AG10803 (cell line): ENCODE results near the gene MAT2A.

Experiments
- DNase-seq: peaks from one replicate; pipeline ENCODE4 v3.0.0; 2010; ENCODE audit warnings: low read depth
- H3K4me3 ChIP-seq: 2 replicates; pipeline ENCODE4 v1.5.1; 2011; ENCODE audit warnings: mild to moderate bottlenecking, low read length, control low read depth
- TF ChIP-seq, protein P1 (sequence below): conservative IDR thresholded peaks from 2 replicates; pipeline ENCODE4 v1.5.1; 2011; ENCODE audit warnings: mild to moderate bottlenecking, low read length, control low read depth, inconsistent platforms

The MAT2A gene

DNA sequence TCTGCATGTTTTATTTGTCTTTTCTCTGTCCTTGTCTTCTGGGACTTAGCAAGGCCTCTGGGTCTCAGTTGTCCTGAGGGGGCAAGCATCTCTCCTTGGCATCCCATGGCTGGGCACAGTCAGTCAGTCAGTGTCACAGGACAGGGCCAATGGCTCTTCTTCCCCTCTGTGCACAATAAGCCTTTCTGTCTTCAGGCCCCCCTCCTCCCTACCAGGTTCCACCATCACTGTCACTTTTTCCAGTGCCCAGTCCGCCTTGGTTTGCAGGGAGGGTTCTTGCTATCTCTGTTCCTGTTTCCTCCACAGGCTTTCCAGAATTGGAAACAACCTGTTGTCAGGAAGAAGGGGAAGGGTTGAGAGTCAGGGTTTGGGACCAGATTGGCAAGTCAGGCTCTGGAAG, 43.5 kb downstream of the MAT2A start:
- TF ChIP-seq, protein P1, sequence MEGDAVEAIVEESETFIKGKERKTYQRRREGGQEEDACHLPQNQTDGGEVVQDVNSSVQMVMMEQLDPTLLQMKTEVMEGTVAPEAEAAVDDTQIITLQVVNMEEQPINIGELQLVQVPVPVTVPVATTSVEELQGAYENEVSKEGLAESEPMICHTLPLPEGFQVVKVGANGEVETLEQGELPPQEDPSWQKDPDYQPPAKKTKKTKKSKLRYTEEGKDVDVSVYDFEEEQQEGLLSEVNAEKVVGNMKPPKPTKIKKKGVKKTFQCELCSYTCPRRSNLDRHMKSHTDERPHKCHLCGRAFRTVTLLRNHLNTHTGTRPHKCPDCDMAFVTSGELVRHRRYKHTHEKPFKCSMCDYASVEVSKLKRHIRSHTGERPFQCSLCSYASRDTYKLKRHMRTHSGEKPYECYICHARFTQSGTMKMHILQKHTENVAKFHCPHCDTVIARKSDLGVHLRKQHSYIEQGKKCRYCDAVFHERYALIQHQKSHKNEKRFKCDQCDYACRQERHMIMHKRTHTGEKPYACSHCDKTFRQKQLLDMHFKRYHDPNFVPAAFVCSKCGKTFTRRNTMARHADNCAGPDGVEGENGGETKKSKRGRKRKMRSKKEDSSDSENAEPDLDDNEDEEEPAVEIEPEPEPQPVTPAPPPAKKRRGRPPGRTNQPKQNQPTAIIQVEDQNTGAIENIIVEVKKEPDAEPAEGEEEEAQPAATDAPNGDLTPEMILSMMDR, result no peak
- no peak for DNase-seq
- no peak overlapping the region for H3K4me3 ChIP-seq

- peak overlapping the region; percentile 68 for H3K4me3 ChIP-seq
- DNase-seq, result no peak
- TF ChIP-seq, protein P1, result no peak
Observed at GRCh38 chr2:85583667-85584353, 44.8 kb downstream of the MAT2A start.

GRCh38 chr2:85584354-85584856, 45.4 kb downstream of the MAT2A start, which contains the start of gene VAMP5:
Gene VAMP5 (plus strand): TSS chr2:85584431. CDS start chr2:85584491, 60 bp downstream.
- TF ChIP-seq, protein P1, result no peak
- peak; percentile 17 for DNase-seq
- H3K4me3 ChIP-seq, result peak within 1 kb of the TSS; percentile 68

- DNase-seq, result peak; percentile 81
- TF ChIP-seq, protein P1, result no peak
- H3K4me3 ChIP-seq, result peak overlapping the region; percentile 68
Observed at GRCh38 chr2:85584857-85585780, 46.2 kb downstream of the MAT2A start.

DNA sequence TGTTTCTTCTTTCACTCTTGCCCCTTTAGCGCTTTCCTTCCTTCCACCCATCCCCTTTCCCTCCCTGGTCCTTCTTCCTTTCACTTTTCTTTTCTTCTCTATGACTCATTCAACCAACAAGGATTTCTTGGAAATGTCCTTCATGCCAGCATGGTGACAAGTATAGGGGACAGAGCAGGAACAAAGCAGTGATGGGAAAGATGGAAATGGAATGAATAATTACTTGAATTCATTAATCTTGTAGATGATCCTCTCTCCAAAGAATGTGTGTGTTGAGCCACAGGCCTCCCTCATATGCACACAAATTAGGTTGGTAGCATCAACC, 46.8 kb downstream of the MAT2A start:
- TF ChIP-seq, protein P1, result no peak
- DNase-seq, result peak; percentile 85
- H3K4me3 ChIP-seq, result peak overlapping the region; percentile 68

GRCh38 chr2:85588236-85588635, 49.3 kb downstream of the MAT2A start:
- no peak for DNase-seq
- TF ChIP-seq, protein P1, result no peak
- H3K4me3 ChIP-seq, result no peak overlapping the region

DNA sequence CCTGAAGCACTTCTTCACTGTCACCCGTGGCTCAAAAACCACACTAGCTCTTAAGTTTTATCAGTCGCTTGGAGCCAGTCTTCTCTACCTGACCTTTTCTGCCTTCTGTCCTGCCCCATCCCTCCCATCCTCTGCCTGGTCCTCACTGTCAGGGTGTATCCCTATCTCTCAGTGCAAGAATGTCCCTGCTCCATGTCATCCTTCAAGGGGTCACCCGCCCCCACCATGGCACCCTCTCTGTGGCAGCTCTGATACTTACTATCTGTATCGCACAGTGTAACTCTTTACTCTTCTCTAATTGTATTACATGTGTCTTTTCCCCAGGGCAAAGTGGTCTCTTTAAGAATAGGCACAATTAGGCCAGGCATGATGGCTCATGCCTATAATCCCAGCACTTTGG, 49.7 kb downstream of the MAT2A start:
- DNase-seq, result no peak
- no peak overlapping the region for H3K4me3 ChIP-seq
- TF ChIP-seq, protein P1, result no peak
